Neural progenitor cell (in vitro differentiated cells): ENCODE measurements around the gene APBB2.

ENCODE experiments used
- EZH2 ChIP-seq: fragments of 200-600 bp; sonication (generic); IDR thresholded peaks from 2 replicates; pipeline ENCODE4 v1.6.1; 2017; ENCODE audit warnings: antibody characterized with exemption, mild to moderate bottlenecking, moderate library complexity
- EZH2phosphoT487 ChIP-seq: fragments of 200-600 bp; sonication (generic); IDR thresholded peaks from 2 replicates; pipeline ENCODE4 v1.6.1; 2017; ENCODE audit warnings: antibody characterized with exemption
- TF ChIP-seq, protein P1 (sequence below): fragments of 200-600 bp; sonication (generic); IDR thresholded peaks from 2 replicates; pipeline ENCODE4 v1.5.1; 2017; ENCODE audit warnings: antibody characterized with exemption, mild to moderate bottlenecking

DNA sequence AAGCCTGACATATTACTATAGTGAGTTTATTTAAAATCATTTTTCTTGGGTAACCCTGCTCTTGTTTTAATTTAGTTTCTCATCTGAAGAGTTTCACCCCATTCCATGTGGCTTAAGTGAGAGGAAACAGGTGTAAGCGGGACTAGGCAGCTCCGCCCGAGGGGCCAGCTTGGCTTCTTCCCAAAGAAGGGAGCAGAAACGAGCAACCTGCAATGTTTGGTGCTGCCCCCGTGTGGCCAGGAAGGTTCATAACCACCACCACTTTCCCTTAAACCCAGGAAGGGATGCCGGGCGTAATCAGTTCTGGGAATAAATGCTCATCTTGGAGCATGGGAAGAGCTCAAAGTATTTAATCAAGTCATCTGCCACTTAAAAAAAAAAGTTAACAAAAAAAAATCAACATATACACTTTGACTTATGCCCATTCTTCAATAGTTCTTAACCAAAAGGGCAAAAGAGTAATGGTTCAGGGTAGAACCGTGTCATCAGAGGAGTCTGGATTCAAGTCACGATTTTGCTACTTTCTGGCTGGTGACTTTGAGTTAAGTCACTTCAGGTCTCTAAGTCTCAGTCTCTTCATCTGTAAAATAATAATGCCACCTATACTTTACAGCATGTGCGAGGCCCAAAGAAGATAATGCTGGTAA, 316.7 kb downstream of the APBB2 start:
- TF ChIP-seq, protein P1, sequence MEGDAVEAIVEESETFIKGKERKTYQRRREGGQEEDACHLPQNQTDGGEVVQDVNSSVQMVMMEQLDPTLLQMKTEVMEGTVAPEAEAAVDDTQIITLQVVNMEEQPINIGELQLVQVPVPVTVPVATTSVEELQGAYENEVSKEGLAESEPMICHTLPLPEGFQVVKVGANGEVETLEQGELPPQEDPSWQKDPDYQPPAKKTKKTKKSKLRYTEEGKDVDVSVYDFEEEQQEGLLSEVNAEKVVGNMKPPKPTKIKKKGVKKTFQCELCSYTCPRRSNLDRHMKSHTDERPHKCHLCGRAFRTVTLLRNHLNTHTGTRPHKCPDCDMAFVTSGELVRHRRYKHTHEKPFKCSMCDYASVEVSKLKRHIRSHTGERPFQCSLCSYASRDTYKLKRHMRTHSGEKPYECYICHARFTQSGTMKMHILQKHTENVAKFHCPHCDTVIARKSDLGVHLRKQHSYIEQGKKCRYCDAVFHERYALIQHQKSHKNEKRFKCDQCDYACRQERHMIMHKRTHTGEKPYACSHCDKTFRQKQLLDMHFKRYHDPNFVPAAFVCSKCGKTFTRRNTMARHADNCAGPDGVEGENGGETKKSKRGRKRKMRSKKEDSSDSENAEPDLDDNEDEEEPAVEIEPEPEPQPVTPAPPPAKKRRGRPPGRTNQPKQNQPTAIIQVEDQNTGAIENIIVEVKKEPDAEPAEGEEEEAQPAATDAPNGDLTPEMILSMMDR, result peak; percentile 93
- TF ChIP-seq EZH2phosphoT487 (no peak), EZH2 (no peak)
